ENCODE data around the gene VAV2.

VAV2 gene

DNA sequence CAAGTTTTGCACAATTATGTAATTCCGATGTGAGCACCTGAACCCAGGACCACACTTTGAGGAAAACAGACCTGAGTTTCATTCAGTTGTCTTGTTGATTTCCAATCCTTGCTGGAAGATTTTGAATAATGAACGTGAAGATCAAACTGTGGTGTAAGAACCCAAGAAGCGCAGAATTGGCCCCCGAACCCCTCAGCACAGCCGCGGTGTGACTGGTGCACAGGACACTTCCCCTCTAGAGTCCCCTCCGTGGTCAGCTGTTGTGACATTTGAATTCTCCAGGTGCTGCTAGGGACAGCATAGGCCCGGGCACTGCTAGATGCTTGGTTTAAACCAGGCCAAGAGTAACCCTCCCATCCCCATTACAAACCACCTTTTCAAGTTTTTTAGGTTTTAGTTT lies 34.9 kb upstream of the VAV2 start:
- DNase-seq: no peak

DNA sequence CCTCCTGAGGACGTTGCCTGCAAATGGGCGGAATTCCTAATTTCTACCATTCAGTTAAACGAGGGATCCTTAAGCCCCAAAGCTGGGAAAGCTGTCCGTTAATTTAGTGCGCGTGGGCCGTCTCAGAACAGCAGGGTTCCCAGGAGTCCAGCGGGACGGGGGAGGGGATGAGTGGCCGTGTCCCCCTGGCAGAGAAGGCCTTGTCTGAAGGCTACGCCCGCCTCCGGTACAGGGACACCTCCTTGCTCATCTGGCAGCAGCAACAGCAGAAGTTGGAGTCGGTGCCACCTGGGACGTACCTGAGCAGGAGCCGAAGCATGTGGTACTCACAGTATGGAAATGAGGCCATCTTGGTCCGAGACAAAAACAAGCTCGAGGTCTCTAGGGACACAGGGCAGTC lies 34.5 kb upstream of the VAV2 start:
- no peak for DNase-seq

DNA sequence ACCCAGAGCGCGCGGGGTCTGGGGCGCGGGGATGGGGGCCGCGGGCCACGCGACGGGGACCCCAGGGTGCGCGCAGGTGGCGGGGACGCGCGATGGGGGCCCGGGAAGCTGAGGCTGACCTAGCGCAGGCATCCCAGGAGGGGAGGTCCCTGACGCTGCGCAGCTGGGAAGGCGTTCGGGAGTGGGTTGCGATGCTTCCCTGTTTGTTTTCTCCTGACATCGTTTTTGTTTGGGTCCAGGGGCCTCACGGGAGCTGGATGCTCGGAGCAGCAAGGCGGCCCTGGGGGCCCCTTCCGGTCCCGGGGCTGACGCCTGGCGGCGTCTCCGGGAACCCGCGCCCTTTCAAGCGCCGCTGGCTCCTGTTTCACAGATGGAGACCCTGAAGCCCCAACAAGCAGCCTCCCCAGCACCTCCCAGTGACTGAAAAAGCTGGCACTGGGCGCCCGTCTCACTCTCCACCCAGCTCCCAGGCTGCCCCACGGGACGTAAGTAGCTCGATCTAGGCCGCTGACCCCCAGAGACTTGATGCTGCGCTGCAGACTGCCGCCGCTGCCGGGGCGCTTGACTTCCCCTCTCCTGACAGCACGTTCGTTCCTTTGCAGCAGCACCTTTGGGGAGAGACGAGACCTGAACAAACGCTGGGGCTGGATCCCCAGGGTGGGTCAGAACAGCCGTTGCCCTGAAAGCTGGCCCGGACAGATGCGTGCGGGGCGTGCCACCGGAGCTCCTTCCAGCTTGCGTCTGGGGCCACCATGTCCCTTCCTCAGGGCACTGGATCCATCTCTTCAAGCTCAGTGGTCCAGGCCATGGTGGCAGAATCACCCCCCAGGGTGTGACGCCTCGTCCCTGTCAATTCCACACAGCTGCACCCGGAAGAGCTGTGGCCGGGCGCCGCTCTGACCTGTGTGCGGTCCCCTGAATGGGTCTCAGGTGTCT lies 33.8 kb upstream of the VAV2 start:
- peak; percentile 39 for DNase-seq

DNA sequence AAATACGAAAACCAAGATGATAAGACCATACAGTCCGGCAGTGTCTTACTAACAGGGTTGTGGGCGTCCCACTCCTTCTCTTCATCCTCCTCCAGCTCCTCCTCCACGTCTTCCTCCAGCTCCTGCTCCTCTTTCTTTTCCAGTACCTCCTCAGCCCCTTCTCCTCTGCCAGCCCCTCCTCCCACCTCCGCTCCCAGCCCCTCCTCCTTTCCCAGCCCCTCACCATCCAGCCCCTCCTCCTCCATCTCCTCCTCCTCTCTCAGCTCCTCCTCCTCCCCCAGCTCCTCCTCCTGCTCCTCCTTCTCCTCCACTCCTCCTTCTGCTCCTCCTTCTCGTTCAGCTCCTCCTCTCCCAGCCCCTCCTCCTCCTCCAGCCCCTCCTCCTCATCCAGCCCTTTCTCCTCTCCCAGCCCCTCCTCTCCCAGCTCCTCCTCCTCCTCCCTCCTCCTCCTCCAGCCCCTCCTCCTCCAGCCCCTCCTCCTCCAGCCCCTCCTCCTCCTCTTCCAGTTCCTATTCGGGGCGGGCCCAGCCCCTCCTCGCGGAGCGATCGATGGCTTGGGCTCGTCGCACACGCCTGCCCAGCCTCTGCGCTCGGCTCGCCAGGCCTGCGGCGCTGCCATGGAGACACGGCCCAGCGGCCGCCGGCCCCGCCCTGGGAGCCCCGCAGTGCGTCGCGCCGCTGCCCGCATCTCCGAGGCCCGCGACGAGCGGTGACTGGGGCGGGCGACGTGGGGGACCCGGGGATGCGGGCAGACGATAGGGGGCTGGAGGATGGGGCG lies 32.9 kb upstream of the VAV2 start, which contains the start of gene BRD3OS:
Gene BRD3OS, plus strand, starts transcription at position 654 of the 778 bp plus-strand sequence. CDS start 1,267 bp downstream, outside the sequence.
- DNase-seq: peak; percentile 98

DNA sequence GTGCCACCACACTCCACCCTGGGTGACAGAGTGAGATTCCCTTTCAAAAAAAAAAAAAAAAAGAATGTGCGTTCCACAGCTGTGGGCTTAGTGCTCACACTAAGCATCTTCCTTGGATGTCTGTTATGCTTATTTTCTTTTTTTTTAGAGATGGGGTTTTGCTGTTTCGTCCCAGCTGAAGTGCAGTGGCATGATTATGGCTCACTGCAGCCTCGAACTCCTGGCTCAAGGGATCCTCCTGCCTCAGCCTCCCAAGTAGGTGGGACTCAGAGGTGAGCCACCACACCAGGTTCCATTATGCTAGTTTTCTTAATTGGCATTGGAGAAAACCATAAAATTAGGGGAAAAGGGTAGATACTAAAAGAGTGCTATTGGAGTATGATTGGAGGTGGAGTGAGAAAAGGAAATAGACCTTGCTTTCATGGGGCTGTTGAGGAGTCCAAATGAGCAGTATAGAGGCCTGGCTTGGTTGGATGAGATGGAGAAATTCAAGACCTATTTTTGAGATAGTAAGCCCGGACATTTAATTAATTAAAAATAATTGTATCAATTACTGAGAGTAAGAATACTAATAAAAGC lies 32.2 kb upstream of the VAV2 start:
- DNase-seq: no peak

DNA sequence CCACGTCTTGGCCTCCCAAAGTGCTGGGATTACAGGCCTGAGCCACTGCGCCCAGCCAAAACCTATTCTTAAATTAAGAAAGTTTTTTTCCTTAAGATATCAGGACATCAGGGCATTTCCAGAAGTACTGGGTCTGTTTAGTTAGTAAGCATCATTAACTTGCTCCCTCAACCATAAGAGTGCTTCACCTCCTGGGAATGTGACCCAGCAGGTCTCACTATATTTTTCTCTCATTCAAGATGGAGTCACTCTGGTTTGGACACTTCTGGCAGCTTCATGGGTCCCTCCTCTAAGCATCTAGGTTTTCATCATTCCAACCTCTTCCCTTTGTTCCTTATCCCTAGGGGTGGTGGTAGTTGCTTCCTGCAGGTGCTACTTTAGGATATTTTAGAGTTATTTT lies 22.8 kb upstream of the VAV2 start:
- DNase-seq: no peak

DNA sequence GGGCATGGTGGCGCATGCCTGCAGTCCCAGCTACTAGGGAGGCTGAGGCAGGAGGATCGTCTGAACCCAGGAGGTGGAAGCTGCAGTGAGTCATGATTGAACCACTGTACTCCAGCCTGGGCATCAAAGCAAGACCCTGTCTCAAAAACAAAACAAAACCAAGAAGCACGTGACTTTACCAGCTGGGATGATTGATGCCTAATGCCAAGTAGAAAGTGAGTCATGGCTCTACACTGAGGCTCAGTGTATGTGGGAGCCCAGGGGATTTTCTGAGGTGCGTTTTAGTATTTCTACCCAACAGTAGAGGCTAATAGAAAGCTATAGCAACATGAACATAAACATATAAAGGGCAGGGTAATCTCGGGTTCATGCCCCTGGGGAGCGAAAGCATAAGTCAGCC lies 19.3 kb upstream of the VAV2 start:
- DNase-seq: no peak

DNA sequence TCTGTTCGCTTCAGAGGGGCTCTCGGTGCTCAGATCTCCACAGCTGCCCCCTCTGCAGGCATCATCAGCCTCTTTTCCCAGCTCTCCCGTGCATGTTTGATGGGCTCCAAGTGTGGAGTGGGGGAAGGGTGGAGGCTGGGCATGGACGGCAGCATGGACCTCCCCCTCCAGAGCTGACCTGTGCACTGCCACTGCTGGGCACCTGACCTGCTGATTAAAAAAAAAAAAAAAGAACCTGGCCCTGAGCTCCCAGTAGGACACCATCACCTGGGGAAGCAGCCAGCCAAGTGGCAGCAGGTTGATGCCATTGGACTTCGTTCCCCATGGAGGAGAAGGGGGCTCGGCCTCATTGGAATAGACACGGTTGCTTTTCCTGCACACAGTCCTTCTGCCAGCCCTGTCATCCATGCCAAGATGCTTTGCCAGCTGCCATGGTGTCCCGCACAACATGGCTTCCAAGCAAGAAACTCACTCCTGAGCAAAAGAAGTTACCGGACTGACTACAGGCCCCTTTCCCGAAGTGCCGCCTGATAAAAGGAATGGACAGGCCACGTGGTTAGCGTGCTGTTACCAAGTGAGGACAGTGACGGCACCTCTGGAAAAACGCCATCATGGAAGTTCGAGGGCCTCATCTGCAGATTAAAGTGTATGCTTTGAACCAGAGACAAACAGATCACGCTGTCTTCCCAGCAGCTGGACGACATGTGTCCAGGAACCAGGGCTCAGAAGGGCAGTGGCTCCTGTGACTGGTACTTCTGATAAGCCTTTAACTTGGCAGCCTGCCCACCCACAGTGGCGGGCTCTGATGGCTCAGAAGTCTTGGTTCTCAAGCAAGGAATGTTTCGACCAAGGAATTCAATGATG lies 18.4 kb upstream of the VAV2 start:
- DNase-seq: no peak

DNA sequence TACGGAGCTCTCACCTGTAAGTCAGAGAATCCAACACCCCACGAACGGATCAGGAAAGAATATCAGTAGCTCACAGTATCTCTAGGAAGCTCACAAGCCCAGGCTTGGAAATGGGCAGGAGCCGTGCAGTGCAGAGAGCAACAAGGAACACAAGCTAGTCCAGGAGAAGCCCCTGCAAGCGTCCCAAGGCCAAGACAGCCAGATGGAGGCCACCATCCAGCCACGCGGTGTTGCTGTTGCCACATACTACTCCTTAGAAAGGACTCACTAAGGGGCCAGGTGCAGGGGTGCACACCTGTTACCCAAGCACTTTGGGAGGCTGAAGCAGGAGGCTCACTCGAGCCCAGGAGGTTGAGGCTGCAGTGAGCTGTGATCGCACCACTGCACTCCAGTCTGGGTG lies 15.4 kb upstream of the VAV2 start:
- no peak for DNase-seq

DNA sequence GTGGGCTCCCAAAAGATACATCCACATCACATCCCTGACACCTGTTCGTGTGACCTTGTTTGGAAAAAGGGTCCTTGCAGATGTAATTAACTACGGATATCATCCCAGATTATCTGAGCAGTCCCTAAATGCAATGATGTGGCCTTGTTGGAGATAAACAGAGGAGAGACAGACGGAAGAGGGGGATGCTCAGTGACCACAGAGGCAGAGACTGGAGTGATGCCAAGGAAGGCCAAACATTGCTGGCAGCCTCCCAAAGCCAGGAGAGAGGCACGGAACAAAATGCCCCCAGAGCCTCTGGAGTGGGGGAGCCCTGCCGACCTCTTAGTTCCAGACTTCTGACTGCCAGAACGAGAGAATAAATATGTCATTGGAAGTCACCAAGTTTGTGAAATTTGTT lies 15.0 kb upstream of the VAV2 start:
- DNase-seq: no peak

DNA sequence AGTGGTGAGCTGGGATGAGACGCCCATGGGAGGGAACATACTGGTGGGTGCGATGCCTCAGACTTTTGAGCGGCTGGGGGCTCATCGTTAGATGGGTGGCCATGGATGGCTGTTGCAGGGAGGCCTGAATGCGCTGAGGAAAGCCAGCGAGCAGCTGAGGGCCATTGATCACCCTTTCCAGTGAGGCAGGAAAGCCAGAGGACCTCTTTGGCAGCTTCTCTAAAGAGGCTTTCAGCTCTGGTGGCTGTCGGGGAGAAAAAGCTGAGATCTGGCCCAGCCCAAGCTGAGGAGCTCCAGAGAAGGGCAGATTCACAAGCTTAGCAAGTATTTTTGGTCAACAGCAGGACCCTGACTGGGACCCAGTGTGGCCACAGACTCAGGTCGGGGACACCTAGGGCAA lies 13.3 kb upstream of the VAV2 start:
- DNase-seq: no peak

DNA sequence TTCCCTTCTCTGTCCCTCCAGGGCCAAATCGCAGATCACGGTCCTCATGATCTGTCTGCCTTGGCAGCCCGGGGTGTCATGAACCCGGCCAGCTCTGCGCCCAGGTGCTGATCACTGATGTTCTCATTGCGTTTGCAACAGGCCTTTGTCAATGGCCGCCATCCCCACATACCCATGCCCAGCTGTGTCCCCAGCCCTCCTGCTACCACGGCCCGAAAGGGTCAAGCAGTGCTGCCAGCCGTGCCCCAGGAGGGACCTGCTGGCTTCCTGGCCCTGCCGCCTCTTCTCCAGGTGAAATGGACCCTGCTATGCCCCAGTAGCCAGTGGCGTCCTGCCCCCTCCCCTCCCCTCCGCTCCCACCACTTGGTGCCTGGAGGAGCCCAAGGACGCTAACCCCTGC lies 12.8 kb upstream of the VAV2 start:
- DNase-seq: no peak

DNA sequence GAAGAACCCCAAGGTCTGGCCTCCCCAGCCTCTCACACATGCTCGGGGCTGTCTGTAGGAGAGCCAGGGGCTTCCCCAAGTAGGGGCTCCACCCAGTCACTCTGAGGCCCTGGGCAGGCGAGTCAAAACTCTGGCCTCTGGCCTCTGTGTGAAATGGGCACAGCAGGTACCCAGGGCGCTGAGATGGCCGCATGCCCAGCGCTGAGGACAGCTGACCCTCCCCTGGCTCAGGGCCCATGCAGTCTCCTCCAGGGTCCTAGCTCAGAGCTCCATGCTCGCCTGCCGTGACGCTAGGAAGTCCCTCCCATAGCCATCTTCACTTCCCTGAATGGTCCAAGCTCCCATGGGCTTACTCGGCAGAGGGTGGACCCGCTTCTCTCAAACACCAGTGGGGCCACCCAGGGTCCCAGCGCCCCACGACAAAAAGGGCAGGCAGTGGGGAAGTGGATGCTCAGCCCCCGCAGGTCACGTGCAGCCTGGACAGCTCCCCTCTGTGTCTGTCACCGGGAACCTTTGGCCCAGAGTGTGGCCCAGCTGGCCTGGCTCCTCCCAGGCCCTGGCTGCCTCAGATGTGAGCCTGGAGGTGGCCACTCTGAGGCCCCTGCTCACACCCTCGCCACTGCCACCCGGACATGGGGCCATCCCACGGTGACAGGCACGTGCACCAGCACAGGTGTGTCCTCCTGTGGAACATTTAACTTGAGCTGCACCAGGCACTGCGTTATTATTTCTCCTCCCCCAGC lies 12.2 kb upstream of the VAV2 start:
- DNase-seq: no peak

DNA sequence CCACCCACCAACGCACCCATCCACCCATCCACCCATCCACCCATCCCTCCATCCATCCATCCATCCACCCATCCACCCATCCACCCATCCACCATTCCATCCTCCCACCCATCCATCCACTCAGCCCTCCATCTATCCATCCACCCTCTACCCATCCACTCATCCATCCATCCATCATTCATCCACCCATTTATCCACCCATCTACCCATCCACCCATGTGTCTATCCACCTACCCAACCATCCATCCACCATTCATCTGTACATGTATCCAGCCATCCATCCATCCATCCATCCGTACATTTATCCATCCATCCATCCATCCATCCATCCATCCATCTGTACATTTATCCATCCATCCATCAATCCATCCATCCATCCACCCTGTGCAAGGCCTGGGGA lies 11.1 kb upstream of the VAV2 start:
- DNase-seq: no peak

DNA sequence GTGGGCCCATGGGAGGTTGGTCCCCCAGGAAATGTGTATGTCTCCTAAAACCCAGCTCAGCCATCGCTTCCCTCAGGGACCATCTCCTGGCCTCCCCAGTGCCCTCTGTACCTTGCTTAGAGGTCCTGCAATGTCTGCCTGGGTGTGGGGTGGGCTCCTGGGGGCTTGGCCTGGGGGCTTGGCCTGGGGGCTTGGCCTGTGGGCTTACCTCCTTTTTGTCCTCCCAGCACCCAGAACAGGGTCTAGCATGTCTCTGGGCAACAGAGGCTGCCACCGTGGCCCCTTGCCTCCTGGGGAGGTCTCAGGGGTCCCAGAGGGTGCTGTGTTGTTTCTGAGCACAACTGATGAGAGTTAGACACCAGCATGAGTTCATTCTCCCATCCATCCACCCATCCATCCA lies 10.7 kb upstream of the VAV2 start:
- no peak for DNase-seq

DNA sequence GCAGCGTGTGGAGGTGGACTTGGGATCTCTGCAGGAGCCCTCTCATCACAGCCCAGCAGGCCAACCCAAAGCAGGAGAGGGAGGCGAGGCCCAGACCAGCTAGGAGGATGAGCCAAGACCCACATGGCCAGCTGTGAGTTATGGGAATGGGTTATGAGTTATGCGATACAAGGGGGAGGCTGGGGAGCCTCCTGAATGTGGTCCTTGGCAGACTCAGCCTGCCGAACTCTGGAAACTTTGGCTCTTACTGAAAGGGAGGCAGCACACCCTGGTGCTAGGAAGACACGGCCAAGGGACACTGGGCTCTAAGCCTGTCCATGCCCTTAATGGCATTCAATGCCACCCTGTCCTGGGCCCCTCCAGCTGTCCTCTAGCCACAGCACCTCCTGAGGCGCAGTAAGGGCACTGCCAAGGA lies 7.7 kb upstream of the VAV2 start:
- DNase-seq: no peak

DNA sequence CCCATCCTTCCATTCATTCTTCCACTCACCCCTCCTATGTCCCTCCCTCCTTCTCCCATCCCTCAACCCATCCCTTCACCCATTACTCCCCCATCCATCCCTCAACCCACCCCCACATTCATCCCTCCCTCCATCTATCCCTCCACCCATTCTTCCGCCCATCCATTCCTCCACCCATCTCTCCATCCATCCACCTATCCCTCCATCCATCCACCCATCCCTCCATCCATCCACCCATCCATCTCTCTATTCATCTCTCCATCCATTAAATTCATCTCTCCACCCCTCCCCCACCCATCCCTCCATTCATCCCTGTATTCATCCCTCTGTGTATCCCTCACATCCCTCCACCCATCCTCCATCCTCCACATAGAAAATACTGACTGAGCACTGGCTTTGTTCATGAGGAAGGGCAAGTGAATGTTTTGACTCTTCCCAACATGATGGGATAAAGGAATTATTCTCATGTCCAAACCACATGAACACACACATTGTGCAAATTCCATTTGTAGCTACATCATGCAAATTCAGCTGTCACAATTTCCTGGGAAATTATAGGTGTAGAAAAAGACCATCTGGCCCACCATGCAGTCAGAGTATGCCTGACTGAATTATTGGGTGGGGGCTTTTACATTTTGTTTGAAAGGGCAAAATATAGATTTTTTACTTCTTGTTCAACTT lies 6.9 kb upstream of the VAV2 start:
- DNase-seq: peak; percentile 63

DNA sequence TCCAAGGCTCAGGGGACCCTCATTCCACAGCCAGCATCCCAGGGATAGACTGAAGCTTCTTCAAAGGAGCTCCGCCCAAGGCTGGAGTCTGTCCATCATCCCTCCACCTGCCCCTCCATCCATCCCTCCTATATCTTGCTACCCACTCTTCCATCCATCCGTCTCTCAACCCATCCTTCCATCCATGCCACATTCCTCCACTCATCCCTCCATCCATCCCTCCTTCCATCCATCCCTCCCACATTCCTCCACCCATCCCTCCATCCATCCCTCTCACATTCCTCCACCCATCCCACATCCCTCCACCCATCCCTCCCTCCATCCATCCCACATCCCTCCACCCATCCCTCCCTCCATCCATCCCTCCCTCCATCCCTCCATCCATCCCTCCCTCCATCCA lies 5.5 kb upstream of the VAV2 start:
- DNase-seq: no peak

DNA sequence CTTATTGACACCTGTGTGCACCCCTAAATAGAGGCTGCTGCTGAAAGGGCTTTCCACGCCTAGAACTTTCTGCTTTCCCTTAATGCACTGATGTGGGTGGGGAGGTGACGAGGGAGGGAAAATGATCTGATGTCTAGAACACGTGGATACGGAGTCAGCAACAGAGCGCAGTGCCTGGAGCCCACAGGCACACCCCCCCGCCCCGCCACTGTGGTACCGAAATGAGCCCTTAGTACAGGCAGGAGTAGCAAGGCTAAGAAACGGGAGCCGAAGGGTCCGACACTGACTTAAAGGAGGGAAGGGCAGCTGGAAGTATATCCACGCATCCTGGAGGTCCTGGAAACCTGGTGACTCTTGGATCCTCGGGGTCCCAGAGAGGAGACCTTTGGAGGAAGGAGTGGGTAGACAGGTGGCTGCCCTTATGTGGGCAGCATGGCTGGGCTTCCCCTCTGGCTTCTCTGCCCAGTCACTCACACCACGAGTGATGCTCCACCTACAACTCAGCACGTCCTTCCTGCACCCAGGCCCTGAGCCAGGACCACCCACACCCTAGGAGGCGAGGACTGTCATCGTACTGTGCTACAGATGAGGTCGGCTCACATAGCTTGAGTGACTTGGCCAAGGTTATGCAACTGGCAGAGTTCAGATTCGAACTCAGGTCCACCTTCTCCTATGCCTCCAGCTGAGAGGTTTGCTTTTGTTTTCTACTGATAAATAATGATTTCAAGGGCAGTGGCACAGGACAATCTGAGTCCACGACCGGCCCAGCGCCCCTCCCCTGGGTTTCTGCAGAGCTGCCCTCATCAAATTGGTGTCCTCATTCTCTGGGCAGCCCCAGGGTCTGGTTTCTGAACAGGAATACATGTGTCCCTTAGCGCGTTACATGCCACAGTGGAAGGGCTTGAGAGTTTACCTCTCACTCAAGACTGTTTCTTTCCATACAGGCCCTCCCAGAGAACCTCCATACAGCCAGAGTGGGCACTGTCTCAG lies 4.7 kb upstream of the VAV2 start:
- no peak for DNase-seq
